ENCODE data around the gene CNOT1.

CNOT1 gene

GRCh38 chr16:58647107-58647506 is 17.5 kb upstream of the CNOT1 start:
- no peak for ATAC-seq
- no peak for TF ChIP-seq ZFP30 (CRISPR knock-in tag; IDR thresholded peaks at IDR 0.05)
- TF ChIP-seq OSR1 (CRISPR knock-in tag; IDR thresholded peaks at IDR 0.05): no peak
- no peak for TF ChIP-seq ARNTL (CRISPR knock-in tag; IDR thresholded peaks at IDR 0.05; ENCODE audit: borderline replicate concordance, low read depth)
- no peak for TF ChIP-seq CSRNP3 (CRISPR knock-in tag; IDR thresholded peaks at IDR 0.05)
- TF ChIP-seq RARB (CRISPR knock-in tag; IDR thresholded peaks at IDR 0.05): no peak
- TF ChIP-seq ESRRG (CRISPR knock-in tag; IDR thresholded peaks at IDR 0.05): no peak
- TF ChIP-seq TSHZ2 (CRISPR knock-in tag; IDR thresholded peaks at IDR 0.05): no peak
- no peak for TF ChIP-seq PPARA (CRISPR knock-in tag; IDR thresholded peaks at IDR 0.05; ENCODE audit: borderline replicate concordance)
- TF ChIP-seq ZNF8 (CRISPR knock-in tag; IDR thresholded peaks at IDR 0.05): no peak
- no peak for TF ChIP-seq SNAI2 (CRISPR knock-in tag; IDR thresholded peaks at IDR 0.05)
- no peak for TF ChIP-seq CSDC2 (CRISPR knock-in tag; IDR thresholded peaks at IDR 0.05)
- no peak for TF ChIP-seq ISL1 (CRISPR knock-in tag; IDR thresholded peaks at IDR 0.05)
- no peak for TF ChIP-seq GLIS3 (CRISPR knock-in tag; IDR thresholded peaks at IDR 0.05)
- TF ChIP-seq ZFP3 (CRISPR knock-in tag; IDR thresholded peaks at IDR 0.05): no peak
- no peak for TF ChIP-seq TOX (CRISPR knock-in tag; IDR thresholded peaks at IDR 0.05; ENCODE audit: borderline replicate concordance)

- TF ChIP-seq CREB5 (CRISPR knock-in tag; IDR thresholded peaks at IDR 0.05; ENCODE audit: low read depth): no peak
- TF ChIP-seq POU6F1 (CRISPR knock-in tag; IDR thresholded peaks at IDR 0.05; ENCODE audit: borderline replicate concordance, low read depth): no peak
- no peak for TF ChIP-seq CSRNP3 (CRISPR knock-in tag; IDR thresholded peaks at IDR 0.05)
- no peak for TF ChIP-seq ARNTL (CRISPR knock-in tag; IDR thresholded peaks at IDR 0.05; ENCODE audit: borderline replicate concordance, low read depth)
- TF ChIP-seq ZFP30 (CRISPR knock-in tag; IDR thresholded peaks at IDR 0.05): no peak
- no peak for TF ChIP-seq CSDC2 (CRISPR knock-in tag; IDR thresholded peaks at IDR 0.05)
- no peak for TF ChIP-seq OSR1 (CRISPR knock-in tag; IDR thresholded peaks at IDR 0.05)
- no peak for TF ChIP-seq ESRRG (CRISPR knock-in tag; IDR thresholded peaks at IDR 0.05)
- TF ChIP-seq RARB (CRISPR knock-in tag; IDR thresholded peaks at IDR 0.05): no peak
- TF ChIP-seq BACH2 (CRISPR knock-in tag; IDR thresholded peaks at IDR 0.05; ENCODE audit: borderline replicate concordance): no peak
- TF ChIP-seq ZNF565 (CRISPR knock-in tag; conservative IDR thresholded peaks at IDR 0.05; ENCODE audit: low read depth): no peak
- no peak for TF ChIP-seq TOX (CRISPR knock-in tag; IDR thresholded peaks at IDR 0.05; ENCODE audit: borderline replicate concordance)
- TF ChIP-seq TSHZ2 (CRISPR knock-in tag; IDR thresholded peaks at IDR 0.05): no peak
- ATAC-seq: no peak
Observed at GRCh38 chr16:58644765-58645487, 15.3 kb upstream of the CNOT1 start.
